ENCODE results near the gene HOXD11.

GRCh38 chr2:176106581-176107539 lies at the start of gene HOXD11:
- TF ChIP-seq CTCF (IDR thresholded peaks at IDR 0.05) (no peak), POLR2A (IDR thresholded peaks at IDR 0.05) (no peak)
